K562 (cell line): ENCODE data around the gene ELMO1.

Source experiments
- CTCF ChIP-seq, 3 experiments: IDR thresholded peaks in 2 of 3; conservative IDR thresholded peaks in 1 of 3; 2 replicates each; pipeline ENCODE4 v1.5.1; 2011 to 2012; ENCODE audit warnings: low read length in 3 of 3, mild to moderate bottlenecking in 3 of 3, control low read depth in 2 of 3, improper control_type of control experiment in 1 of 3, inconsistent platforms in 1 of 3, low read depth in 1 of 3, mixed read lengths in 1 of 3, moderate library complexity in 1 of 3; ENCODE audit not compliant: insufficient read depth in 2 of 3
- CXXC5 ChIP-seq: fragments of 250-450 bp; sonication (Bioruptor Pico); IDR thresholded peaks from 2 replicates; pipeline ENCODE4 v1.8.0; 2022; ENCODE audit warnings: inconsistent platforms, mild to moderate bottlenecking, moderate library complexity
- POLR2A ChIP-seq: fragments of 450-650 bp; conservative IDR thresholded peaks from 2 replicates; pipeline ENCODE4 v1.6.1; 2016
- RFX5 ChIP-seq: IDR thresholded peaks from 2 replicates; pipeline ENCODE4 v1.6.1; 2011; ENCODE audit warnings: low read depth, mild to moderate bottlenecking, improper control_type of control experiment, low read length

- no peak for TF ChIP-seq RFX5
- TF ChIP-seq CXXC5 (CRISPR knock-in tag), result no peak
- TF ChIP-seq POLR2A, result no peak
- no peak for TF ChIP-seq CTCF (IDR thresholded peaks at IDR 0.05 in 2 of 3, conservative IDR thresholded peaks at IDR 0.05 in 1 of 3; ENCODE audit: insufficient read depth in 2 of 3, low read depth in 1 of 3, low read length in 3 of 3)
Measured at GRCh38 chr7:37341033-37341630, 107.5 kb downstream of the ELMO1 start.
